ENCODE data around the gene IL1RL2.

Gene IL1RL2

GRCh38 chr2:102186791-102187495 is at the start of gene IL1RL2:
IL1RL2 (plus strand) TSS chr2:102187023; CDS start chr2:102187868, 845 bp downstream.
- DNase-seq (ENCODE audit: low read depth in 3 of 3): peak in 1 of 3 experiments; percentile 17

GRCh38 chr2:102137138-102137537 is 49.7 kb upstream of the IL1RL2 start:
- DNase-seq (ENCODE audit: low read depth in 3 of 3): no peak

DNA sequence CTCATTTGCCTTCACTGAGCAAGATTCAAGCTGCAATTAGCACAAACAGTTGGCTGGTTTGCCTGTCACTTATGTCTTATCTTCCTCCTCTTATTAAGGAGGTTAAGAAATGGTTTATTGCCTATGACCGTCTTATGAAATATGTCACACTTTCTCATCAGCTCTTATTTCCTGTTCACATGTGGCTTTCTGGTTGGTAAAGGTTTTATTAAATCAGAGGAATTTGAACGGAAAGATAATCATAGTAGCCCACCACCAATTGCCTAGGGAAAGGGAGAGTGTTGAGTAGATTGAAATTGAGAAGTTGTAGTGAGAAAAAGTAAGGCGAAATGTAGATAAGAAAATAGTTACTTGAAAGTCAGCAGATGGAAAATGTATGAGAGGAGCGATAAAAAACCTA is 48.5 kb upstream of the IL1RL2 start:
- DNase-seq (ENCODE audit: low read depth in 3 of 3): no peak

DNA sequence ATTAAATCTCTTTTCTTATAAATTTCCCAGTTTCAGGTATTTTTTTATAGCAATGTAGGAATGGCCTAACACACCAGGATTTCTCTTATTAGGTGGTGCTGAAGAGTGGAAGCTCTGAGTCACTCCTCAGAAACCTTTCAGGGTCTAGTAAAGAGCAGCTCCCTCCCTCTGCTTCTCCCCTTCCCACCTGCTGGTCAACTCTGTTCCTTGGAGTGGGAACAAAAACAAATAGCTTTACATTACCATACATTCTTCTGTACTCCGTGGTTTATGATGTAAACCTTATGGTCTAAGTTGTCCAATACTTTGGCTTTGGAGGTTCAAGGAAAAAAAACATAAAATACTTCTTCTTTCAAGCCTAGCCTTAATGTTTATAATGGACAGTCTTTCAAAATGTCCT is 47.0 kb upstream of the IL1RL2 start:
- no peak for DNase-seq (ENCODE audit: low read depth in 3 of 3)

DNA sequence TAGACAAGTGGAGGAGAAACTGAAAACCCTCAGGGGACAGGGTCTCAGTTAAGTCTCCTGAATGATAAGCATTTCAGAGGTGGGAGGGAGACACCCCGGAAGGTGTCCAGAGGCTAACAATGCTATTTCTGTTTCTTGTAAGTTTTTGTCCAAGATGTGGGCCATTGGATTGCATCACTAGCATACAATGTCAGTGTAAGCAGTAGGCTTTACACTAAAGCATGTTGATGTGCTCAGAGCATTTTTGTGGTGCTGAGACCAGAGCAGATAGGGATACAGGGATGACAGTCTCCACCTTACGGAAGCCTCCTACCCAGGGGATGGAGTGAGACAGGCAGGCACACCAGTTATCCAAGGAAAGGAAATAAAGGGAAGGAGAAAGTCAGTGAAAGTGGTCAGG is 46.4 kb upstream of the IL1RL2 start:
- no peak for DNase-seq (ENCODE audit: low read depth in 3 of 3)

DNA sequence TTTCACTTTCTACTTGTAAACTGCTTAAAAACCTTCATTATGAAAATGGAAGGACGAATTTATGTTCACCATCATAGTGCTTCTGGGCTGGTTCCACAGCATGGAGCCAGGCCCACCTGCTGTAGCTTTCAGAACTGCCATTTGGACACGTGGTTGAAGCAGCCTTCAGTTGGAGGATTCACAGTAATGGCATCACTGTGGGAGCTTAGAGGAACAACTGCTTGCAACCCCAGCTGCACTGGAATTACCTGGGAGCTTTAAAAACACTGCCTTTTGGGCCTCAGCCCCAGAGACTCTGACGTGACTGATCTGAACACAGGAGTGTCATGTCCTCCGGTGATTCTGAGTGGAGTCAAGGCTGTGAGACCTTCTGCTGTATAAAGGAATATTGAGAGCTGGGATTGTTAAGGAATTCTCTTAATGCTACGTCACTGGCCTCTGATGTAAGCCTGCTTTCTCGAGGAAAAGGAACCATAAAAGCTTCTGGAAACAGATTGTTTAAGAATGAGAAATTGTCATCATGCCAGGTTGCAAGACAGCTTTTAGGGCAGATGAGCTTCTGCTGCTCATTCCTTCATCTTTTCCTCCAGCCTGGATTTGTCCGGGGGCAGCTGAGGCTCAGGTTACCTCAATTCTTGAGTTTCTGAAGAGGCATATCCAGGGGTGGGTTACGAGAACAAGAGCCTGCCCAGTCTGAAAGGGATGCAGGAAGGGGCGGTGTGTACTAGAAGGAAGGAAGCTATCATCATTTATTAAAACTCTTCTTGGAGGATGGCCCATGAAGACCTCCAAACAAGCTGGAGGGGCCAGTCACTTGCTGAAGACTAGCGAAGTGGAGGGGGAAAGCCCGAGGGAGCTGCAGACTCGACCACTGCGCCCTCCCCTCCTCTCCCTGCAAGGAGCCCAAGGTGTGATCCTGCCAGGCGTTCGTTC is 45.5 kb upstream of the IL1RL2 start:
- no peak for DNase-seq (ENCODE audit: low read depth in 3 of 3)

- no peak for DNase-seq (ENCODE audit: low read depth in 3 of 3)
These were observed 44.6 kb upstream of the IL1RL2 start, which contains the start of gene IL1R1 for GRCh38 chr2:102141970-102142828. IL1R1 (plus strand) TSS chr2:102142746; CDS start chr2:102157725, 14,979 bp downstream.

GRCh38 chr2:102142829-102143449 is 43.9 kb upstream of the IL1RL2 start:
- no peak for DNase-seq (ENCODE audit: low read depth in 3 of 3)

GRCh38 chr2:102143450-102143985 is 43.3 kb upstream of the IL1RL2 start:
- no peak for DNase-seq (ENCODE audit: low read depth in 3 of 3)

GRCh38 chr2:102144128-102144527 is 42.7 kb upstream of the IL1RL2 start:
- no peak for DNase-seq (ENCODE audit: low read depth in 3 of 3)

DNA sequence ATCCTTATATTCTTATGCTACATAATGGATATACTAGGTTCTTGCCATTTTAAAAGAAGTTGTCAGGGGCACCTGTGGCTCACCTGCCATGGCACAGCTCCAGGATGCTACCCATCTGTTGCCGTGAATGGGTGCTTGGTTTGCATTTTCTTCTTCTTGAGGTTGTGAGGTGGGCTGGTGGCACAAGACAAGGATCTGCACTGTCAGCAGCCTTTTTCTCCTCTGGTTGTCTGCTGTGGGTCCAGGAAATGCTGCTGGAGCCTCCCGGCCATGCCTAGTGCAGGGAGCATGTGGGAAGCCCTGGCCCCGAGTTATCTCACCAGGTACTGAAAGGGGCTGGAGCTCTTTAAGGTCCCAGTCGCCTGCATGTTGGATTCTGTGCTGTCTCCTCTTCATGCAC is 41.7 kb upstream of the IL1RL2 start:
- DNase-seq (ENCODE audit: low read depth in 3 of 3): no peak

- no peak for DNase-seq (ENCODE audit: low read depth in 3 of 3)
These were observed 40.9 kb upstream of the IL1RL2 start for GRCh38 chr2:102145934-102146333.

- peak in 1 of 3 experiments; percentile 15 for DNase-seq (ENCODE audit: low read depth in 3 of 3)
These were observed 38.9 kb upstream of the IL1RL2 start for GRCh38 chr2:102147935-102148334.

GRCh38 chr2:102149243-102149642 is 37.6 kb upstream of the IL1RL2 start:
- no peak for DNase-seq (ENCODE audit: low read depth in 3 of 3)

DNA sequence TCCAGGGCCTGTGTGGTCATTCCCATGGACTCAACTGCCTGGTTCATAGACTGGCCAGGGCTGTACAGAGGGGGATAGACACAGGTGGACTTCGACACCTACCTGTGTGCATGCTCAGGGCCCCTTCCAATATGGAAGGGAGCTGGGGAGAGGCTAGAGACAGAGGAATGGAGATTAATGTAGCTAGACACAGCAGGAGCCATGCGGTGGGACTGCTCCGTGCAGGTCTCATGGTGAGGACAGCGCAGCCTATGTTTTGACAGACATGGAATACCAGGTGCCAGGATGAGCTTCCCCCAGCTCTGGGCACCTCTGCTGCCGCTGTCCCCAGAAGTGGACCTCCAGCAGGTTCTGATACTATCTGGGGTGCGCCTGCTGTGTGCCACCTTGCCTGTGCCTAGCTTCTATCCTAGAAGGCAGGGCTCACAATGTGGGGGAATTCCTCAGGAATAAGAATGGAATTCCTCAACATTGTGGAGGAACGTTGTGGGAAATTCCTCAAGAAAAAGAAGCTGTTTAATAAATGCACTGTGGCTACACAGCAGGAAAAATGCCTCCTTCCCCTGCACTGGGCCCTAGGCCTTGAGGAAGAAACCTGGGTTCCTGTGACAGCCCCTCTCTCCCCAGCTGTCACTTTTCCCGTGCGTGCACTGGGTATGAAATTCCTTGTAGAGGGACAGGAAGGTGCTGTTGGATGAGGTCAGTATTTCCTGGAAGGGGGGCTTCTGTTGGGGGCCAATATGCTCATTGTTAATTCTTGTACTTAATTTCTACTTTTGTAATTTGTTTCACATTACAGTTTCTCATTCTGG is 37.0 kb upstream of the IL1RL2 start:
- DNase-seq (ENCODE audit: low read depth in 3 of 3): no peak

- no peak for DNase-seq (ENCODE audit: low read depth in 3 of 3)
These were observed 32.5 kb upstream of the IL1RL2 start for GRCh38 chr2:102154364-102154763.

- no peak for DNase-seq (ENCODE audit: low read depth in 3 of 3)
These were observed 31.7 kb upstream of the IL1RL2 start for GRCh38 chr2:102154946-102155702.

GRCh38 chr2:102155703-102156515 is 30.9 kb upstream of the IL1RL2 start:
- no peak for DNase-seq (ENCODE audit: low read depth in 3 of 3)
